Nephron progenitor cell (in vitro differentiated cells): ENCODE data around the gene CYLD.
A peak's percentile ranks its signal among the peaks of the same experiment; 100 is the strongest.

Experiments
- DNase-seq: peaks from one replicate; pipeline ENCODE4 v3.0.0; 2021
- H3K27ac Mint-ChIP-seq: 2 replicates; pipeline ENCODE4 v1.8.0; 2021; ENCODE audit warnings: mild to moderate bottlenecking, moderate library complexity, mixed read lengths
- H3K27me3 Mint-ChIP-seq: 2 replicates; pipeline ENCODE4 v1.8.0; 2021; ENCODE audit warnings: mild to moderate bottlenecking, low read depth, mixed read lengths; ENCODE audit not compliant: poor library complexity
- H3K36me3 Mint-ChIP-seq: 2 replicates; pipeline ENCODE4 v1.8.0; 2021; ENCODE audit warnings: low read depth, mixed read lengths
- H3K4me1 Mint-ChIP-seq: 2 replicates; pipeline ENCODE4 v1.8.0; 2021; ENCODE audit warnings: mixed read lengths
- H3K4me3 Mint-ChIP-seq: 2 replicates; pipeline ENCODE4 v1.8.0; 2021; ENCODE audit warnings: mild to moderate bottlenecking, moderate library complexity, mixed read lengths
- H3K9me3 Mint-ChIP-seq: 2 replicates; pipeline ENCODE4 v1.8.0; 2021; ENCODE audit warnings: mild to moderate bottlenecking, moderate library complexity, mixed read lengths
- CTCF ChIP-seq: fragments of 200-600 bp; sonication (generic); IDR thresholded peaks from 2 replicates; pipeline ENCODE4 v1.5.0; 2021; ENCODE audit warnings: antibody characterized with exemption

The CYLD gene

GRCh38 chr16:50841081-50841886, 99.4 kb downstream of the CYLD start:
- no peak overlapping the region for H3K27ac Mint-ChIP-seq
- no peaks in the 10 kb centered on the region for H3K36me3 Mint-ChIP-seq
- TF ChIP-seq CTCF = no peak
- H3K4me1 Mint-ChIP-seq = peaks cover 30% of the 10 kb centered on the region
- H3K27me3 Mint-ChIP-seq = peaks cover 27% of the 10 kb centered on the region
- DNase-seq = no peak
- peak overlapping the region; percentile 62 for H3K4me3 Mint-ChIP-seq
- H3K9me3 Mint-ChIP-seq = no peaks in the 10 kb centered on the region

GRCh38 chr16:50842013-50842505, 100.2 kb downstream of the CYLD start:
- peaks cover 30% of the 10 kb centered on the region for H3K4me1 Mint-ChIP-seq
- no peaks in the 10 kb centered on the region for H3K9me3 Mint-ChIP-seq
- TF ChIP-seq CTCF = no peak
- H3K36me3 Mint-ChIP-seq = no peaks in the 10 kb centered on the region
- DNase-seq = no peak
- no peak overlapping the region for H3K27ac Mint-ChIP-seq
- no peak overlapping the region for H3K4me3 Mint-ChIP-seq
- peaks cover 23% of the 10 kb centered on the region for H3K27me3 Mint-ChIP-seq

- DNase-seq = no peak
- Mint-ChIP-seq H3K27ac (no peak overlapping the region), H3K27me3 (peaks cover 23% of the 10 kb centered on the region), H3K4me3 (no peak overlapping the region), H3K9me3 (no peaks in the 10 kb centered on the region), H3K4me1 (peaks cover 30% of the 10 kb centered on the region), H3K36me3 (no peaks in the 10 kb centered on the region)
- TF ChIP-seq CTCF = no peak
These were observed 100.7 kb downstream of the CYLD start for GRCh38 chr16:50842589-50842988.

GRCh38 chr16:50844840-50845239, 103.0 kb downstream of the CYLD start:
- no peak overlapping the region for H3K27ac Mint-ChIP-seq
- no peak for TF ChIP-seq CTCF
- no peaks in the 10 kb centered on the region for H3K36me3 Mint-ChIP-seq
- DNase-seq = no peak
- H3K9me3 Mint-ChIP-seq = no peaks in the 10 kb centered on the region
- peaks cover 28% of the 10 kb centered on the region for H3K27me3 Mint-ChIP-seq
- no peak overlapping the region for H3K4me3 Mint-ChIP-seq
- peaks cover 30% of the 10 kb centered on the region for H3K4me1 Mint-ChIP-seq

DNA sequence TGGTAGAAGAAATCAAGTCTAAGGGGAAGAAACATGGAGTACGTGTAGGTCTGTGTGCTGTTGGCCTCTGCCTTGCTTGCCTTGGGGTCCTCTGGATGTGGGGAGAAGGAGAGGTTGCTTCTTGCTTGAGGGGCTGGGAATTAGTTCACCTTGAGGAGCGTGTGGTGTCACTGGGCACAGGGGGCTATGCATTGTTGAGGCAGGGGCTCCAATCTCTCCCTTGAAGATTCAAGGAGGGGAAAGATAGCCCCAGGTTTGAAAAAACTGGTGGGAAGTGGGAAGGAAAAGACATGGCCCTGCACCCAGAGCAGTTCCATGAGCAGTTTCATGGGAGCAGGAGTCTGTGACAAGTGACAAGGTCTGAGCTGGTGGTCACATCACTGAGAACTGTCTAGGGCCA, 103.4 kb downstream of the CYLD start:
- Mint-ChIP-seq H3K27ac (no peak overlapping the region), H3K36me3 (no peaks in the 10 kb centered on the region), H3K4me1 (peaks cover 28% of the 10 kb centered on the region), H3K4me3 (no peak overlapping the region), H3K9me3 (no peaks in the 10 kb centered on the region), H3K27me3 (peaks cover 27% of the 10 kb centered on the region)
- no peak for TF ChIP-seq CTCF
- no peak for DNase-seq

DNA sequence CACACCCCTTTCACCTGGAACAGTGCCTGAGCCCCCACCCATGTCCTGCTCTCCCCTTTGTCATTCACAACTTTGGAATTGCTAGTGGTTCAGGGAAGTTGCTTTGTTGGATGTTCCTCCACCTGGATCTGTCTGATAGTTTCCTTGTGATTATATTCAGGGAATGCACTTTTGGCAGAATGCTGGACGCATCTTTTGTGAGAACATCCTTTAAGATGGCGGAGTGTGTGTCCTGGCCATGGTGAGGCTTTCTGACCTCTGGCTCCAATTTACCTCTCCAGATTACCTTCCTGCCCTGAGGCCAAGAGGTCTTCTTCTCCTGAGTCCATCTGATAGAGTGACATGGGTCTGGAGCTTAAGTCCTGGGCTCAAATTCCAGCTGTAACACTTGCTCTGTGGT, 104.6 kb downstream of the CYLD start:
- peaks cover 16% of the 10 kb centered on the region for H3K27me3 Mint-ChIP-seq
- DNase-seq = no peak
- no peak for TF ChIP-seq CTCF
- peaks cover 25% of the 10 kb centered on the region for H3K4me1 Mint-ChIP-seq
- H3K9me3 Mint-ChIP-seq = no peaks in the 10 kb centered on the region
- H3K36me3 Mint-ChIP-seq = no peaks in the 10 kb centered on the region
- H3K27ac Mint-ChIP-seq = no peak overlapping the region
- no peak overlapping the region for H3K4me3 Mint-ChIP-seq
